ENCODE results near the gene E2F4. TPM values are rescaled to one million over a fixed set of nuclear protein-coding genes. Genes with fewer than 3 reads are reported as not detected.

E2F4 gene
- total RNA-seq, 1 donor from 2014 or later = 64.3 TPM

GRCh38 chr16:67247192-67248072 lies 55.5 kb downstream of the E2F4 start, which contains the start of gene FHOD1:
Gene FHOD1 (minus strand): TSS chr16:67247481. CDS start chr16:67247410, 71 bp downstream.
- Mint-ChIP-seq H3K27ac (ENCODE audit: unreplicated experiment) (no peak within 1 kb of the TSS), H3K27me3 (ENCODE audit: unreplicated experiment) (peaks cover 24% of the 10 kb centered on the region), H3K4me3 (ENCODE audit: unreplicated experiment) (peak within 1 kb of the TSS; percentile 92), H3K9me3 (ENCODE audit: unreplicated experiment) (peaks cover 9% of the 10 kb centered on the region), H3K4me1 (ENCODE audit: low read depth, unreplicated experiment) (peaks cover 21% of the 10 kb centered on the region), H3K36me3 (ENCODE audit: unreplicated experiment) (peaks cover 5% of the 10 kb centered on the region)
- TF ChIP-seq, protein P1, sequence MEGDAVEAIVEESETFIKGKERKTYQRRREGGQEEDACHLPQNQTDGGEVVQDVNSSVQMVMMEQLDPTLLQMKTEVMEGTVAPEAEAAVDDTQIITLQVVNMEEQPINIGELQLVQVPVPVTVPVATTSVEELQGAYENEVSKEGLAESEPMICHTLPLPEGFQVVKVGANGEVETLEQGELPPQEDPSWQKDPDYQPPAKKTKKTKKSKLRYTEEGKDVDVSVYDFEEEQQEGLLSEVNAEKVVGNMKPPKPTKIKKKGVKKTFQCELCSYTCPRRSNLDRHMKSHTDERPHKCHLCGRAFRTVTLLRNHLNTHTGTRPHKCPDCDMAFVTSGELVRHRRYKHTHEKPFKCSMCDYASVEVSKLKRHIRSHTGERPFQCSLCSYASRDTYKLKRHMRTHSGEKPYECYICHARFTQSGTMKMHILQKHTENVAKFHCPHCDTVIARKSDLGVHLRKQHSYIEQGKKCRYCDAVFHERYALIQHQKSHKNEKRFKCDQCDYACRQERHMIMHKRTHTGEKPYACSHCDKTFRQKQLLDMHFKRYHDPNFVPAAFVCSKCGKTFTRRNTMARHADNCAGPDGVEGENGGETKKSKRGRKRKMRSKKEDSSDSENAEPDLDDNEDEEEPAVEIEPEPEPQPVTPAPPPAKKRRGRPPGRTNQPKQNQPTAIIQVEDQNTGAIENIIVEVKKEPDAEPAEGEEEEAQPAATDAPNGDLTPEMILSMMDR (IDR thresholded peaks at IDR 0.05; ENCODE audit: partially characterized antibody, unreplicated experiment) = no peak
- DNase-seq = peak; percentile 87

DNA sequence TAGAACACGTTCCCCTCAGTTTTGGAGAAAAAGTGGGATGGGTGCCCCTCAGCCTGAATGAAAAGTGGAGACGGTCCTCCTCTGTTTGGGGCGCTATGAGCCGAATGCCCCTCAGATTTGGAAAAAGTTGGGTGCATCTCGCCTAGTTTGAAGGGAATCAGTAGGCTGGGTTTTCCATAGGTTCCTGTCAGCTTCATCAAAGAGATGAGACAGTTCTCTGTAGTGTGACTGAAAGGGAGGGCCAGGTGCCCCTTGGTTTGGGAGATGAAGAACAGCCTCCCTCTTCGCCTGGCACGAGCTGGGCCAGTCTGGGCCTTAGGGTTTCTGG lies 56.1 kb downstream of the E2F4 start:
- peaks cover 5% of the 10 kb centered on the region for H3K36me3 Mint-ChIP-seq (ENCODE audit: unreplicated experiment)
- peaks cover 24% of the 10 kb centered on the region for H3K27me3 Mint-ChIP-seq (ENCODE audit: unreplicated experiment)
- H3K4me3 Mint-ChIP-seq (ENCODE audit: unreplicated experiment) = peak overlapping the region; percentile 92
- no peak for DNase-seq
- H3K4me1 Mint-ChIP-seq (ENCODE audit: low read depth, unreplicated experiment) = peaks cover 21% of the 10 kb centered on the region
- H3K9me3 Mint-ChIP-seq (ENCODE audit: unreplicated experiment) = peaks cover 11% of the 10 kb centered on the region
- H3K27ac Mint-ChIP-seq (ENCODE audit: unreplicated experiment) = no peak overlapping the region
- TF ChIP-seq, protein P1 (IDR thresholded peaks at IDR 0.05; ENCODE audit: partially characterized antibody, unreplicated experiment) = no peak

Small RNA genes lying within 50 kb of the gene (microRNA-seq; reads per million reads assigned to microRNA genes)
- 574 reads per million, percentile 86 among the genes with 10 or more reads in this experiment for gene MIR328 (ENCODE audit: unreplicated experiment)

Other genes with a start within 250 kb of the E2F4 start
- gene CES3, start 230.9 kb upstream of the E2F4 start, total RNA-seq (ENCODE audit: unreplicated experiment) = 4.1 TPM
- 3.6 TPM for gene CES4A, start 203.6 kb upstream of the E2F4 start, total RNA-seq (ENCODE audit: unreplicated experiment)
- 168 TPM for gene CBFB, start 163.0 kb upstream of the E2F4 start, total RNA-seq (ENCODE audit: unreplicated experiment)
- gene PHAF1, start 82.2 kb upstream of the E2F4 start, total RNA-seq (ENCODE audit: unreplicated experiment) = 27.1 TPM
- 1.0 TPM for gene B3GNT9, start 41.2 kb upstream of the E2F4 start, total RNA-seq (ENCODE audit: unreplicated experiment)
- gene TRADD, start 32.2 kb upstream of the E2F4 start, total RNA-seq (ENCODE audit: unreplicated experiment) = 1.0 TPM
- gene FBXL8, start 32.2 kb upstream of the E2F4 start, total RNA-seq (ENCODE audit: unreplicated experiment) = 3.1 TPM
- 7.2 TPM for gene HSF4, start 27.4 kb upstream of the E2F4 start, total RNA-seq (ENCODE audit: unreplicated experiment)
- 8.8 TPM for gene NOL3, start 21.6 kb upstream of the E2F4 start, total RNA-seq (ENCODE audit: unreplicated experiment)
- gene MATCAP1, start 8.2 kb upstream of the E2F4 start, total RNA-seq (ENCODE audit: unreplicated experiment) = 197 TPM
- 3.6 TPM for gene EXOC3L1, start 2.0 kb upstream of the E2F4 start, total RNA-seq (ENCODE audit: unreplicated experiment)
- gene ELMO3, start 7.0 kb downstream of the E2F4 start, total RNA-seq (ENCODE audit: unreplicated experiment) = 2.1 TPM
- 42.6 TPM for gene TMEM208, start 35.0 kb downstream of the E2F4 start, total RNA-seq (ENCODE audit: unreplicated experiment)
- 18.8 TPM for gene FHOD1, start 55.3 kb downstream of the E2F4 start, total RNA-seq (ENCODE audit: unreplicated experiment)
- 1.4 TPM for gene SLC9A5, start 56.8 kb downstream of the E2F4 start, total RNA-seq (ENCODE audit: unreplicated experiment)
- gene PLEKHG4, start 87.4 kb downstream of the E2F4 start, total RNA-seq (ENCODE audit: unreplicated experiment) = 3.4 TPM
- 1.0 TPM for gene KCTD19, start 134.6 kb downstream of the E2F4 start, total RNA-seq (ENCODE audit: unreplicated experiment)
- gene LRRC36, start 134.7 kb downstream of the E2F4 start, total RNA-seq (ENCODE audit: unreplicated experiment) = not detected
- gene TPPP3, start 201.3 kb downstream of the E2F4 start, total RNA-seq (ENCODE audit: unreplicated experiment) = 21.7 TPM
- gene ZDHHC1, start 224.3 kb downstream of the E2F4 start, total RNA-seq (ENCODE audit: unreplicated experiment) = 4.6 TPM
- 6.0 TPM for gene HSD11B2, start 239.0 kb downstream of the E2F4 start, total RNA-seq (ENCODE audit: unreplicated experiment)

Data from glutamatergic neuron (in vitro differentiated cells).